ENCODE results near the gene FOXB1.
A peak's percentile ranks its signal among the peaks of the same experiment; 100 is the strongest.

FOXB1 gene

DNA sequence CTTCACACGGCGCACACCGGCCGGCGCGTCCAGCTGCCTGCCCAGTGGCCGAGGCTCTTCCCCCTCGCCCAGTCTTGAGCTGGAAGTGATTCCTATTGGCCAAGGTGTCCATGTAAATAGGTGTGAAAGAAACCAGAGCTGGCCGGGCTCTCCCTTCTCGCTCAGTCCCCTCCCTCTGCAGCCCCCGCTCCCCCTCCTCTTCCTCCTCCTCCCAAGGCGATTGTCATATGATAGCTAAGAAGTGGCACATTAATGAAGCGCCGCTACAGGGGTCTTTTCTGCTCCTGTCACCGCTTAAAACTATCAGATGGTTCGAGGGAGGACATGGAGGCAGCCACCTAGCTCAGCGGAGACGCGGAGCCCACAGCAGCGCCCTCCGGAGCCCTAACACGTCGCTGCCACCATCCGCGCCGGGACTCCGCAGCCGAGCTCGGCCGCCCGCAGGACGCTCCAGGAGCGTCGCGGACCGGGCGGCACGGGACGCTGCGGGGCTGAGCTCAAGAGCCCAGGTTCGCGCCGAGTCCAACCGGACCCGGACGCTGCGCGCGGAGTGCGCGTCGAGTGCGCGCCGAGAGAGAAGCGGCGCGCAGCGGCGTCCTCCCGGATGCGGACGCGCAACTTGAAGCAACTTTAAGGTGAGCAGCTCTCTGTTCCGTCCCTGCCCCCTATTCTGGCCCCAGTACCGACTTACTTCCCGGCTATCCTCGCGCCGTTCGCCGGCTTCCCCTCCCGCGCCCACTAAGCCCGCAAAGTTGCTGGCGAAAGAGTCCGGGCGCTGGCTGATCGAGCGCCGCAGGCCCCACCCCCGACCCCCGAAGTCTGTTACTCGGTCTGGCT is at the start of gene FOXB1:
FOXB1 (plus strand) TSS at position 303 of the 837 bp plus-strand sequence. CDS start 653 bp downstream, outside the sequence.
- no peak for DNase-seq (ENCODE audit: low read depth, low spot score)

DNA sequence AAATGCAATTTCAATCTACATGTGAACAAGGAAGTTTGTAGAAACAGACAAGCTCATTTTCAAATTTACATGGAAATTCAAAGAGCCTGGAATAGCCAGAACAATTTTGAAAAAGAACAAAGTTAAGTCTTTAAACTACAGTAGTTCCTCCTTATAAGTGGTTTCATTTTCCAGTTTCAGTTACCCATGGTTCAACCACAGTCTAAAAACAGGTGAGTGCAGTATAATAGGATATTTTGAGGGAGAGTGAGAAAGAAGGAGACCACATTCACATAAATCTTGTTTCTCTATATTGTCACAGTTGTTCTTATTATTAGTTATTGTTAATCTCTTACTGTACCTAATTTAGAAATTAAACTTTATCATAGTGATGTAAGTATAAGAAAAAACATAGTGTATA is 45.8 kb upstream of the FOXB1 start:
- DNase-seq (ENCODE audit: low read depth, low spot score): no peak

DNA sequence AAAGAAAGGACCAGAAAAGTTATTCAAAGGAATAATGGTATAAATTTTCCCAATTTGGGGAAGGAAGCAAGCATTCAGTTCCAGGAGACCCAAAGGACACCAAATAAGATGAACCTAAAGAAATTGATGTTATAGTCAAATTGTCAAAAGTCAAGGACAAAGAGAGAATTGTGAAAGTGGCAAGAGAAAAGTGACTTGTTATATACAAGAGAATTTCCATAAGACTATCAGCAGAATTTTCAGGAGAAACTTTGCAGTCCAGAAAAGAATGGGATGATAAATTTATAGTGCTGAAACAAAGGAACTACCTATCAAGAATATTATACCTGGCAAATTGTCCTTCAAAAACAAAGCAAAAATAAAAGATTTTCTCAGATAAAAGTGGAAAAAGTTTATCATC is 43.8 kb upstream of the FOXB1 start:
- DNase-seq (ENCODE audit: low read depth, low spot score): no peak

DNA sequence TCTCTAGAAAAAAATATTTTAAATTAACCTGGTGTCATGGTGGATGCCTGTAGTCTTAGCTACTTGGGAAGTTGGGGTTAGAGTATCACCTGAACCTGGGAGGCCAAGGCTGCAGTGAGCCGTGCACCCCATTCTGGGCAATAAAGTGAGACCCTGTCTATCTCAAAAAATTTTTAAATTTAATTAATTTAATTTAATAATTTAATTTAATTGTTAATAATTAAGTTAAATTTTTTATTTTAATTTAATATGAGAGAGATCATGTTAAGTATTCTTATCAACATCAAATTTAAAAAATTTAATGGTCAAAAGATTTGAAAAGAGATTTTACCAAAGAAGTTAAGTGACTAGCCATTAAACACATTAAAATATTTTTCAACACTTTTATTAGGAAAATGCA is 40.8 kb upstream of the FOXB1 start:
- no peak for DNase-seq (ENCODE audit: low read depth, low spot score)

DNA sequence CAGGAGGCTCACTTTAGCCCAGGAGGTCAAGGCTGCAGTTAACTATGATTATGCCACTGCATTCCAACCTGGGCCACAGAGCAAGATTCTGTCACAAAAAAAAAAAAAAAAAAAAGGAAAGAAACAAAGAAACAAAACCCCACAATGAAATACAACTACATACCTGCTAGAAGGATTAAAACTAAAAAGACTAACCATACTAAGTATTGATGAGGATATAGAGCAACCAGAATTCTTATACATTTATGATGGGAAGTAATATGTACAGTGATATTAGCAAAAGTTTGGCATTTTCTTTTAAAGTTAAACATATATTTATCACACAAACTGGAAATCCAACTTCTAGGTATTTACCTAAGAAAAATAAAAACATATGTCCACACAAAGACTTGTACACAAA is 40.2 kb upstream of the FOXB1 start:
- no peak for DNase-seq (ENCODE audit: low read depth, low spot score)

DNA sequence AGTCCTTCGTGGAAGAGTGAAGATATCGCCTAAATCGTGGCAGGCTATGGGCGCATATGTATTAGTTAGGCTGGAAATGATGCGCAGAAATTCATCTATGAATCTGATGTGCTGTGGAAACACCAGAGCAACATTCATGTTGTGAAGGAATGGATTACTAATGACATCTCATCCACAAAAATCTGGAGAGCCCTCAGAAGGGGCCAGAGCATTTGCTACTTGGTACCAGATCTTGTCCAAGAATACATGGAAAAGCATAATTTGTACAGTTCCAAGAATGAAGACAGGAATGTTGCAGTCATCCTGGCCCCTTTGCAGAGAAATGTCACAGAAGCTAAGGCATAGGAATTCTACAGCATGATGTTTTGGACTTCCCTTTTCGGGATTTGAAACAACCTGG is 38.4 kb upstream of the FOXB1 start:
- no peak for DNase-seq (ENCODE audit: low read depth, low spot score)

DNA sequence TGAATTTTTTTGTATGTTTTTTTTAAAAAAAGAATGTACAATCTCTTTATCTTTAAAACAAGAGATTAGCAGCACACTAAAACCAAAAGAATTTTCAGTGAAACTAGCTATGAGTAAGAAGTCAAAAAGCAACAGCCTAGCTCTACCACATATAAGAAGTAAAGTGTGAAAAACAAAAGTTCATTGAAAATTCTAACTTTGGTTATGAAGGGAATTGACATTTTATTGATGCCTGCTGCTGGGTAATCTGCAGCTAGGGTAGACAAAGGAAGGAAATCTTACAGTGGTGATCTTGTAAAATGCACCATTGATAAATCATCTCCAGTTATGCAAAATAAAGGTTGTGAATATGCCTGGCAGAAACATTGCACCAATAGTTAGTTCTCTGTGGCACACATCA is 37.8 kb upstream of the FOXB1 start:
- DNase-seq (ENCODE audit: low read depth, low spot score): no peak

DNA sequence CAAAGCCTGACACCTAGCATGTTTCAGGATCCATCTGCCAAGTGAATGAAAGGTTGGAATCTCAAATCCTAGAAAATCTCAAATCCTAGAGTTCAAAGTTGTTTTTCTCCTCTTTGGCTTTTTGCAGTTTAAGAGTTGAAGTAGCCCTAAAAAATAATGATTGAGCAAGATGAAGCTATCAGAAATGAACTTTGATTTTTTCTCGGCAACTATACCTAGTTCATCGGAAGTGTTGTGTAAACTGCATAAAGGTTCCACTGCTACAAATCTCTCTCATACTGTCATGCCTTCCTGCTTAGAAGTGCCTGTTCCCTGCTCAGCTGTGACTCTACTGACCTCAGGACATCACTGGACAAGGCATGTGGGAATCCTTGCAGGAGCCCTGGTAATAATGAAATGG is 35.8 kb upstream of the FOXB1 start:
- DNase-seq (ENCODE audit: low read depth, low spot score): no peak

DNA sequence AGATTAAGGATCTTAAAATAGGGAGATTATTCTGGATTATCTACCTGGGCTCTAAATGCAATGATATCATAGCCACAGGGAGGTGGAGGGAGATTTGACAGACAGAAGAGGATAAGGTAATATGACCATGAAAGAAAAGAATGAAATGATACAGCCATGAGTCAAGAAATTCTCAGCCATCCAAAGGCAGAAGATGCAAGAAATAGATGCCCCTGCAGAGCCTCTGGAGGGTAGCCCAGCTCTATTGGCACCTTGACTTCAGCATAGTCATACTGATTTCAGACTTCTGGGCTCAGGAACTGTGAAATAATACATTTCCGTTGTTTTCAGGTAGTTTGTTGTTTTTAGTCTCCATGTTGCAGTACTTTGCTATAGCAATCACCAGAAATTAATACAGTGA is 31.9 kb upstream of the FOXB1 start:
- DNase-seq (ENCODE audit: low read depth, low spot score): no peak

DNA sequence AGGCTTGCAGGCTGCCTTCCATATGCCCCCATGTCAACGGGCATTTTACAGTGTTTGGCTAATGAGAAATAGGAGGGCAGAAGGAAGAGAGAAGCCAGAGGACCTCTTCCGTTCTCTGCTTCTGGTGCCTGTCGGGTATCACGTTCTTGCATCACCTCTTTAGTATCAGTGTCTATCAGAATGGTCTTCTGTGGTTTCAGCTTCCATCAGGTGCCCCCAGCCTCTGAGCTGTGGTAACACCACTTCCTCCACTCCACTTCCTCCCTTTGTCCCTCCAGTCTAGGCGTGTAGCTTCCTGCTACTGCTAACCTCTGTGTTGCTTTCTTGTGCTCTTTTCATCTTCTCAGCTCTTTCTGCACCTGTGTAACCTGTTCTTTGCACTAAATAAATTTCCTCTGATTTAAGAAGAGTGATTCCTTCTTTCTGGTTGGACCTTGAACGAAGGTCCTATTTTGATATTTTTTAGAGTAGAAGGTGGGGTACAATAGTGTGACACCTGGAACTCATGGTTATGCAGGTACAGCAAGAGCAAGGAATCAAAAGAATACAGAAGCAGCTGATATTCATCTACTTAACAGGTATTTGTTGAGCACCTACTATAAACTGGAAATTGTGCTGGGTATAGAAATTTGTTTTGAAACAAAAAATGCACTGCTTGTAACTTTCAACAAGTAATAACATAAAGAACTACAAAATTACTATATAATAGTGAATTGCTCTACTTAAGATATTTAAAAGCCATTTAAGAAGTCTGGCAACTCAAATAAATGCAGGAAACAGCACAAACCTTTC is 27.4 kb upstream of the FOXB1 start:
- peak; percentile 27 for DNase-seq (ENCODE audit: low read depth, low spot score)

DNA sequence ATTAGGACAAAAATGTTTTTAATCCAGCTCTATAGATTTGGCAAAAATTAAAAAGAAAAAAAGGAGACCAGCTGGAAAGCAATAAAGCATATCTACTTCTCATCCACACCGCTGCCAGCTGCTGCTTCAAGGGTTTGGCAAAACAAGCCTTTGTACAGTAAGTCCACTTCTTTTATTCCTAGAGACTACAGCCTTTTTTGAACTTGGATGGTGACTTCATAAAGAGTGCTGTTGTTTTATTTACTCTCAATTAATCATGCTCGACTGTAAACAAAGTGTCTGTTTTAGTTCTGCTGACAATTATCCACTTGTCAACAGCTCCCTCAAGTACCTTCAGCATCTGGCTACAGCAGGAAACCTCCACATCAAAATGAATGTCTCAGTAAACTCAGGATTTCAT is 12.3 kb upstream of the FOXB1 start:
- DNase-seq (ENCODE audit: low read depth, low spot score): no peak

DNA sequence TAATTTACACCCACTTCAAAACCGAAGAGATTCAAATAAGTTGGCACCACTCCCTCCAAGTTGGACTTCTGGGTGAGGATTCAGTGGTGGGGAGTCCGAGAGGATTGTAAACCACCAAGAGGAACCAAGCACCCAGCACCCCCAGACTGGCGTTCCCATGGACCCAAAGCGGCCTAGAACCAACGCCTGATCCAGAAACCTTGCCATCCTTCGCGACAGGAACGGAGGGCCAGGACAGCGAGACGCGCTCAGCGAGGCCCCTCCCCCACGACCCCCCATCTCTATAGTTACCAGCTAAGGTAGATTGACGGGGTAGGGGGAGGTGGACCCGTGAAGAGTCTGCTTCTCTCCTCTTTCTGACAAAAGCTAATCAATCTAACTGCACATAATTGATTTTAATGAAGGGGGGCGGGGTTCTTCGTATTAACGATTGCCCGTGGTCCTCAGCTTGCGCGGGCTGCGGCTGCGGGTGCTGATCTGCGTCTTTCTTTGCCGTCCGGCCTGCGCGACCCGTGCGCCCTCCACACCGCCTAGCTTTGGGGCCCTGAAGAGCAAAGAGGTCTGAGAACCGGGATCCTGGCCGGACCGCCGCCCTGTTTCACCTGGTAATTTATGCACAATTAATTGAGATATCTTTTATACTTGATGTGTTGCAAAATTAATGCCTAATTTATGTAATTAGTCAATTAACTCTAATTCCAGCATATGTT is 10.9 kb upstream of the FOXB1 start:
- DNase-seq (ENCODE audit: low read depth, low spot score): no peak

DNA sequence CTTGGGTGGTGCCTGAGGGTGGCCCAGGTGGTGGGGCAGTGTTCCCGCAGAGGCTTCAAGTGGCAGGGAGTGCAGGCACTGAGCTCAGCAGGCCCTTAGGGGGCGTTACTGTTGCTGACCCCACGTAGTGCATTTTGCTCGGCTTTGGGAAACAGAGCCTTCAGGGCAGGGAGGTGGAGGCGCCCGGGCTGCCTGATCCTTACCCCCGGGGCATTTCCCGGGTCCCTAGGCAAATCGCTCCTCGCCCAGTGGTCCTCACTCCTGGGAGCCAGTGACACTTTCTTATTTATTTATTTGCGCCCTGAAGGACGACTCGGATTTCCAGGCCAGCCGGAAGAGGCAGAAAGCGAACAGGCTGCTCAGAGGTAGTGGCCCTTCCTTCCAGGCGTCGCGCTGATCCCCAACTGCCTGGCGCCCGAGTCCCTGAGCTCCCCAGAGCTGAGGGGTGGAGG is 10.1 kb upstream of the FOXB1 start:
- no peak for DNase-seq (ENCODE audit: low read depth, low spot score)

DNA sequence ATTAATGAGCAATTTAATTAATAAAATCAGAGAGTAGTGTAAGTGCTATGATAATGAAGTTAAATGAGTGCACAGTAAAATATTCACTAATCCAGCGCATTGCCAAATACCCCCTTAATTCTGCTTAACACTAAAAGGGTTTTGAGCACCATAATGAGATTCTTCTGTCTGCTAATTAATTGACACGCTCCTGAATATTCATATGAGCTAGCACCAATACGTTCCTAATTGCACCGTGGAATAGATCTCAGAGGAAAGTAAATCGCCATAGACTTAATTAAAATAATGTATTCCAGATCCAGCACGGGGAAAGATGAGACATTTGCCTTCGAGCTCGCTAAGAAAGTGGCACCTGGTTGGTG is 9.6 kb upstream of the FOXB1 start:
- DNase-seq (ENCODE audit: low read depth, low spot score): no peak

DNA sequence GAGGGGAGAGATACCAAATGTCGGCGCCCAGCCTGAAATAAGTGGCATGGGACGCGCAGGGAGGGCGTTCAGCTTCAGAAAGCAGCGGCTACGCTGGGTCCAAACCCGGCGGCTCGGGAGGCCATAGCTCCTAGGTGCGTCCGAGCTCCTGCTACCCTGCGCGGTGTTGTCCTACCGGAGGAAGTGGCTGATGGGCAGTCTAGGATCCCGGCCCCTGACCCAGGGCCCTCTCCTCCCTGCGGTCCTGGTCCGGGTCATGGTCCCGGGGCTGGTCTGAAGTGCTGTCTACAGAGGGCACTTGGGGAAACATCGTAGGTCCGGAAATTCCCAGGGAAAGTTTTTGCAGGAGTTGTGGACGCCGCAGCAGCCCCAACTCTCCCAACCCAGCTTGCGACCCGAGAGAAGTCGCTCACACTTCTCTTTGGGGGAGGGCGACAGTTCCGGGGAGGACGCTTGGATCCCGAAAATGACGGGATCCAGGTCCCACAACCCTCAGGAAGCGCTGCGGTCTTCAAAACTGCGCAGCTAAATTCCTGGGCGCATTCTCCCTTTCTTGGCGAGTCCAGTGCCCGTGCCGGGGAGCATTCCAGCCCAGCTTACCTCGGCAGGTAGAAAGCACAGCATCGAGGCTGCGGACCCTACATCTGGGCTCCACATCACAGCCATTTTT is 9.1 kb upstream of the FOXB1 start:
- DNase-seq (ENCODE audit: low read depth, low spot score): no peak

DNA sequence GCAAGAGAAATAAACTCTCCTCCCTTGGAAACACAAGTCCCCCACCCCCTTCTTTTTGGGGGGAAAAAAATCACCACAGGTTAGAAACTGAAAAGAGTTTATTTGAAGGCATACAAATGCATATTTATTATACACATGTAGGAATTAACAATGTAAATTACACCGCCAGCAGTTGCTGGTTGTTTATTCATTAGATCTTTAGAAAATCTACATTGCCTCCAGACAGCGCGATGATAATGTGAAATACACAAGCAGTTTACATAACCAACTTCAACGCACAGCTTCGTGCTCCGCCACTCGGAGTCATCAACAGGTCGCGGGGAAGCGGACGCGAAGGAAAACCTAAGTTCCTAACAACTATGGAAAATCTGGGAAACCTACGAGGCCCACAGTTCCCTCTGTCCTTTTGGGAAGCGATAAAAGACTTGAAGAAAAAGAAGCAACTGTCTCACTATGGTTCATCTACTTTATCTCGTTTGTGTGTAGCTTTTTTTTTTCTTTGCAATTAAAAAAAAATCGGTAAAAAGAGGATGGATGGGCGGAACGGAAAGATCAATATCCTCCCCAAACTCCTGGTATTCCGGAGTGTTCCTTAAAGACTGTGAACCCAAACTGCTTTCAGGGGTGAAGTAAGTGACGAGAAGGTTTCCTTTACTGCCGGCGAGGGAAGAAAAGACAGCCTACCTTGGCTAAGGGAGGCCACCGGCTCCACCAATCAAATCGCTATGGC is 8.4 kb upstream of the FOXB1 start:
- no peak for DNase-seq (ENCODE audit: low read depth, low spot score)

DNA sequence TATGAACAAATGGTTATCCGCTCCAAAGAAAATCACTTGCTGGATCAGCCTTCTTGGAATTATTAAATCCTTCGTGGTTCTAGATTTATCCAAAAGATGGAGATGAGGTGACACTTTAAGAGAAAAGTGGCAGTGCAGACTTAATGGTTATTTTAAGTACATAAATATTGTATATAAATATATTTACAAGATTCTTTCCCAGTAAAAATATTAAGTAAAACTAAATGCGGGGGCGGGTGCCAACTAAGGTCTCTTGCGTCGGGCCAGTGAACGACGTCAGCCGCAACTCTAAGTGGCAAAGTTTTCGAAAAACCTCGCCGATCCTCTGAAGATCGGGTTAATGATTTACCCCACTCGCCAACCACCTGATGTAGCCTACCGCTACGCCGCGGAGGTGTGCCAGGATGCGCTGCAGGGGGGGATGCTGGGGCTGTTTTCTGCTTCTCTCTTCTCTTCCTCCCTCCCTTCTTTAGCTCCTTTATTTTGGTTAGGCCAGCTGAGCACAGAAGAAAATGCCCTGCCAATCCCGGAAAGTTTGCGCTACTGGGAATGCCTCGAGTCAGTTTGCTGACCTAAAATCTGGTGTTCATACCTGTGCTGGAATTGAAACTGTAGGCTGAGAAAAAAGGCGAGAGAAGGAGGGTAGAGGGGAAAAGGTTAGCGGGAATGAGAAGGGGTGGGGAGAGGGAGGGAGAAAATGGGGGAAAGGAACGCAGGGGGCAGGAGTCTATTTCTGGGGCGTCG is 7.6 kb upstream of the FOXB1 start:
- no peak for DNase-seq (ENCODE audit: low read depth, low spot score)

DNA sequence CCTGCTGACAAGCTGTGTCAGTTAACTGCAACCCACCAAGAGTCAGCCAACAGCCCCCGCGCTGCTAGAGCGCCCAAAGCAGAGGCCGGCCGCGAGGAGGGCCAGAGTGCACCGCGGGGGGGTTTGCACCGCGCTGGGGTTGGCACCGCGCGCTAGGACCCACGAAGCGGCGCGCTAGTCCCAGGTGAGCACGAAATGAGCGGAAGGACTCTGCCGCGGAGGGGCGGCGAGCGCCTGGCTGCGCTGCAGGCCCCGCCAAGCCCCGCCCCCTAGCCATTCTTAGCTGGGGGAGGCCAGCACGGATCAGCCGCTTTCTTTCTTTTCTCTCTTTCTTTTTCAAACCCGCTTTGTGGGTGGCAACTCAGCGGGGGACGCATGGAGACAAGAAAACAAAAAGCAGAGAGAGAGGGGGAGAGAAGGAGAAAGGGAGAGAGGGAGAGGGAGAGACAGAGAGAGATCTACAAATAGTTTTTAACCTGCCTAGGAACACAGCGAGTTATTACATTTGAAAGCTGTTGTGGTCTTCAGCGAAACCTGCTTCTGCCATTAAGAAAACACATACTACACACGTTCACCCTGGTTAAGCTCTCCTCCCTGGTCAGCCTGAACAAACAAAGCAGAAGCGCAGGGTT is 6.9 kb upstream of the FOXB1 start:
- no peak for DNase-seq (ENCODE audit: low read depth, low spot score)

DNA sequence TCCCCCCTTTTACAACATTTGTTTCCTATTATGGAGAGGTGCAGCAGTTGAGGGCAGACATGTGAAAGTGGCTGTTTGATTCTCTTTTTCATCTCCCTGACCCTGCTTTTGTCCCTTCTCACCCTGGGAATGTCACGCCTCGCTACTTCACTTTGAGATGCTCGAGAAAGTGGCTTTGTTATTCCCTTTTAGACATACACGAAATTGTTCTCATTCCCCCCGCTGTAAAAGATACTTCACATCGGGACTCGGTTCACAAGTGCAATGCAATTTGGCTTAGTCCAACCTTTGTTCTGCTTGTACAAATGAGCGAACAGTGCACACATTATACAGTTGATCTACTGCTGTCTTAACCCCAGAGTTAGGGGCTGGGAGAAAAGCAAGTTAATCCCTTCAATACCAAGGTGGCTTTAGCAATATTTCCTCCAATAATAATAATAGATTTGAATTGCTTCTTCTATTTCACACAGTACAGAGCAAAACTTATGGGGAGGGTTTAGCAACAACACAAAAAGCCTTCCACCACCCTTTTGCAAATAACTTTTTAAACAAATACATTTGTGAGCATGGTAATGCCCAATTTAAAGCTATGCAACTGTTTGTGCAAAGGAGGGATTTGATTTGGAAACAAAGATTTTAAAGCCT is 5.7 kb upstream of the FOXB1 start:
- no peak for DNase-seq (ENCODE audit: low read depth, low spot score)
